Astrocyte of the cerebellum (primary cell): ENCODE measurements around the gene MICAL1.
A peak's percentile ranks its signal among the peaks of the same experiment; 100 is the strongest.

ENCODE experiments used
- DNase-seq: peaks from one replicate; pipeline ENCODE4 v3.0.0-alpha.2; 2011; ENCODE audit warnings: low read depth
- H3K4me3 ChIP-seq: 2 replicates; pipeline ENCODE4 v1.5.1; 2011; ENCODE audit warnings: mild to moderate bottlenecking, low read depth, low read length, moderate library complexity
- CTCF ChIP-seq: IDR thresholded peaks from 2 replicates; pipeline ENCODE4 v1.5.1; 2012; ENCODE audit warnings: low read length, low read depth, moderate library complexity, mild to moderate bottlenecking; ENCODE audit errors: missing control alignments
- in situ Hi-C: cut with HindIII; loops from 2 replicates; pipeline ENCODE4 v1.10.0; 2017; ENCODE audit warnings: low sequenced_read_pairs

MICAL1 gene

GRCh38 chr6:109491207-109491938 lies 35.8 kb upstream of the MICAL1 start:
- in situ Hi-C loops = no loop called here
- H3K4me3 ChIP-seq = no peak overlapping the region
- no peak for DNase-seq
- no peak for TF ChIP-seq CTCF

GRCh38 chr6:109490713-109491112 lies 35.1 kb upstream of the MICAL1 start:
- in situ Hi-C loops = no loop called here
- no peak overlapping the region for H3K4me3 ChIP-seq
- no peak for DNase-seq
- no peak for TF ChIP-seq CTCF

- H3K4me3 ChIP-seq = no peak overlapping the region
- TF ChIP-seq CTCF = no peak
- in situ Hi-C loops = no loop called here
- no peak for DNase-seq
These were observed 32.4 kb upstream of the MICAL1 start for GRCh38 chr6:109488001-109488400.

GRCh38 chr6:109486068-109486467 lies 30.5 kb upstream of the MICAL1 start:
- no peak for DNase-seq
- TF ChIP-seq CTCF = no peak
- in situ Hi-C loops = no loop called here
- H3K4me3 ChIP-seq = no peak overlapping the region

GRCh38 chr6:109485266-109485935 lies 29.8 kb upstream of the MICAL1 start:
- no peak for TF ChIP-seq CTCF
- H3K4me3 ChIP-seq = no peak overlapping the region
- no peak for DNase-seq
- in situ Hi-C loops = no loop called here

GRCh38 chr6:109484122-109484521 lies 28.6 kb upstream of the MICAL1 start:
- in situ Hi-C loops = no loop called here
- DNase-seq = peak; percentile 51
- H3K4me3 ChIP-seq = no peak overlapping the region
- no peak for TF ChIP-seq CTCF
